GM21737 (cell line): ENCODE results near the gene TRAF3.
A peak's percentile ranks its signal among the peaks of the same experiment; 100 is the strongest.
"Not testable (repeated sequence)": the region's sequence is repeated elsewhere in the genome, so short reads cannot be mapped to it uniquely, and the experiment has no call there.

ENCODE experiments used
- ATAC-seq: cut with Tn5 transposase; IDR thresholded peaks from one replicate; pipeline ENCODE4 v1.9.1; 2021; ENCODE audit warnings: mild to moderate bottlenecking, moderate library complexity; ENCODE audit not compliant: unreplicated experiment

The TRAF3 gene

GRCh38 chr14:102750376-102750775 is 26.9 kb upstream of the TRAF3 start:
- ATAC-seq, result no peak

GRCh38 chr14:102751088-102751487 is 26.2 kb upstream of the TRAF3 start:
- ATAC-seq, result no peak

- no peak for ATAC-seq
These were observed 24.9 kb upstream of the TRAF3 start for GRCh38 chr14:102752239-102752847.

GRCh38 chr14:102754370-102755262 is 22.6 kb upstream of the TRAF3 start:
- no peak for ATAC-seq

DNA sequence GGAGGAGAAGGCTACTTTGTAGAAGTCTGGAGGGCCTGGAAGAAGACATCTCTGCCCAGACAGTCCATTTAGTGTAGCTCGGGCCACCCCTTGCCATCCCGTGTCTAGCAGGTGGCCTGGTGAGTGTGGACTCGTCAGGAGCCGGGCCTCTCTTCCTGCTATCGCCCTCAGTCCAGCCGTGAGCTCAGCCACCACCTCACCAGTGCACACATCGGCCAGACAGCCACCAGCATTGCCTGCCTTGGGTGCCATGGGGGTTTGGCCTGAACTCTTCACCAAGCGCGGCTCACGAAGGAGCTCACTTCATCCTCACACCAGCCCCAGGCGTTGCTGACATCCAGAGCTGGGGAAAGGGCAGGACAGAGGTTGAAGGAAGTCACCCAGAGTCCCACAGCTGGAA is 19.6 kb upstream of the TRAF3 start:
- no peak for ATAC-seq

- ATAC-seq, result no peak
These were observed 19.2 kb upstream of the TRAF3 start for GRCh38 chr14:102758087-102758486.

DNA sequence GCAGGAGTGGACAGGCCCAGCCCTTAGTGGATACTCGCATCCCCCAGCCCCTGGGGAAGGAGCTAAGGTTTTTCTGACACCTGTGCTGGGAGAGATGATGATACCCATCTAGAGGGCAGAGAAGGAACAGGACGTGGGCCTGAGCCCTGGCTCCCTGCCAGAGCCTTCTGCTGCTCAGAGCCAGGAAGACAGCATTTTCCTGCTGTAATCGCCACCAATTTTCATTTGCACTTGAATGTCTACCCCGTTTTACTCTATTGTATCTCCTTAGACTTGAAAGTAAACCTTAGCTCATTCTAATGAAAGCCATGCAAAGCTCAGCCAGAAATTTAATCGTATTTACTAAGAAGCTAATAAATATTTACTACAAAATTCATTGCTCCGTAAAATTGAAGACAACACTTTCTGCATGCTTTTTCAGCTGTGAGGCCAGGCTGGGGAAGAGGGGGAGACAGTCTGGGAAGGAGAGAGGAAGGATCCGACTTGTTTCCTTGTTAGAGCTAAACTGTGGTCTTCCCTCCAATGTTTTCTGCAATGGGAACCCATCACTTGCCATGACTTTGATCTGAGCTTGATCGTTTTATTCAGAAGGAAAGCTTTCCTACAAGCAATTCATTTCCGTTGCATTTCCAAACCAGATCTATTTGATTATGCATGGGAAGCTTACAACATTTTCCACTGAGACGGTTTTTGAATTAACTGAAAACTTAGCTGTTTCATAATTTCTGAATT is 17.6 kb upstream of the TRAF3 start:
- ATAC-seq, result no peak

DNA sequence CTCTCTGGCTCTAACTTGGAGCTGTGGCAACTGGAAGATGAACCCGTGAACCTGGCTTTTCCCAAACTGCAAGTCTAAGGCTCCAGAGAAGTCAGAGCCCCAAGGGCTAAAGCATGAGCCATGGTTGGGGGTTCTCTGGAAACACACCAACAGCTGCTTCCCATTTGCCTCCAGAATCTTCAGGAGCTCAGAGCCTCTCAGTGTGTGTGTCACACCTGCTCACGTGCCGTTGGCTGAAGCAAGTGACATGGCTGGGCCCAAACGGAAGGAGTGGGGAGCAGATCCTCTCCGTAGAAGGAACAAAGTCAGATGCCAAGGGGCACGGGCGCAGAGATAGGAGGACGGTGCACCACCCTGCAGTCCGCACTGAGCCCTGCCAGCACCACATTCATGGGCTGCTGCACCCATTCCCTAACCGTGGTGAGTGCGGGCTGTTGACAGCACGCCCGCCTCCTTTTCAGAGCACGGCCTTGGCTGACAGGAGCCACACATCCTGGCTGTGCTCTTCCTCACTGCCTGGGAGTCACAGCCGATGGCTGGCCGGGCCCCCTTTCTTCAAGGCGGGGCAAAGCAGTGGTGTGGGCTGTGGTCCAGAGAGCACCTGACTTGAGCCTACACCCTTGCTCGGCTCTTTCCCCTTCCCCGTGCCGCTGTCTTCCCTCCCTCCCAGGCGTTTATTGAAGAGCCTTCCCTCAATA is 16.6 kb upstream of the TRAF3 start:
- ATAC-seq, result no peak

DNA sequence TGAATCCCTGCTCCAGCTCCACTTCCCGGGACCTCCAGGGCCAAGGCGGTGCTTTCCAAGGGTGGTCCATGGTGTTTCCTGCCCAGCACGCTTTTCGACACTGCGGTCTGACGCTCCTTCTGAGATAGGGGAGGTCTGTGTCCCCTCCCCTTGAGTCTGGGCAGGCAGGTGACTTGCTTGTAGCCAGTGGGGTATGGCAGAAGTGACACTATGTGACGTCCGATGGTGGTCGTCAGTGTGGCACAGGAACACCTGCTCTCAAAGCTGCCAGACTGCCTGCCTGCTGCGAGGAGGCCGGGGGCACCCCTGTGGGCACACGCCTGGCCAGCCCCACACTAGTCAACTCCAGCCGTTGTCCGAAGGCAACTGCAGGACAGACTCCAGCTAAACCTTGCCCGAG is 16.0 kb upstream of the TRAF3 start:
- ATAC-seq, result no peak

DNA sequence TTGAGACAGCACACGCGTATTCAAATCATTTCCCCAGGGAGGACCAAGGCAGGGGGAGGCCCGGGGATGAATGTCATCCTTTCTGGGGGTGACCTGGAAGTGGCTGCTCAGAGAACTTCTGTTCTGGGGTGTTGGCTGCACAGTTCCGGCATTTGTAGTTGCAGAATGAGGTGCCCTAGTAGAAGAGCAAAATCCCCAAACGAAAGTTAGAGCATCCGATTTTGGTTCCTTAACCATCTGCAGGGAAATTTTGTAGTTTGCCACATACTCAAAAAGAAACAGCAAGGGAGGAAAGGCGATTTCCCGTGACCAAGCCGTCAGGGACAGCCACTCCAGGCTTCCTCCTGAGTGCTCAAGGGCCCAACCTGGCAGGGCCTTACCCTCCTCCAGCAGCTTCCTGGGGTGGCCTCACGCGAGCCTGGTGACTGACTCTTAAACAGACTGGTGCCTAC is 13.0 kb upstream of the TRAF3 start:
- ATAC-seq, result peak; percentile 57

DNA sequence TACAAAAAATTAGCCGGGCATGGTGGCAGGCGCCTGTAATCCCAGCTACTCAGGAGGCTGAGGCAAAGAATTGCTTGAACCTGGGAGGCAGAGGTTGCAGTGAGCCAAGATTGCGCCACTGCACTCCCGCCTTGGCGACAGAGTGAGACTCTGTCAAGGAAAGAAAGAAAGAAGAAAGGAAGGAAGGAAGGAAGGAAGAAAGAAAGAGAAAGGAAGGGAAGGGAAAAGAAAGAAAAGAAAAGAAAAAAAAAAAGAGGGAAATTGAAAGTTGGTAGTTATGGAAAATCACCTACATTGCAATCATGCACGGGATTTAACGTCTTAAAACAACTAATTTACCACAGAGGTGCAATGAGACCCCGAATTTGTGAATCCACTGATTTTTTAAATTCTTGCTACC is 11.5 kb upstream of the TRAF3 start:
- not testable (repeated sequence) for ATAC-seq

DNA sequence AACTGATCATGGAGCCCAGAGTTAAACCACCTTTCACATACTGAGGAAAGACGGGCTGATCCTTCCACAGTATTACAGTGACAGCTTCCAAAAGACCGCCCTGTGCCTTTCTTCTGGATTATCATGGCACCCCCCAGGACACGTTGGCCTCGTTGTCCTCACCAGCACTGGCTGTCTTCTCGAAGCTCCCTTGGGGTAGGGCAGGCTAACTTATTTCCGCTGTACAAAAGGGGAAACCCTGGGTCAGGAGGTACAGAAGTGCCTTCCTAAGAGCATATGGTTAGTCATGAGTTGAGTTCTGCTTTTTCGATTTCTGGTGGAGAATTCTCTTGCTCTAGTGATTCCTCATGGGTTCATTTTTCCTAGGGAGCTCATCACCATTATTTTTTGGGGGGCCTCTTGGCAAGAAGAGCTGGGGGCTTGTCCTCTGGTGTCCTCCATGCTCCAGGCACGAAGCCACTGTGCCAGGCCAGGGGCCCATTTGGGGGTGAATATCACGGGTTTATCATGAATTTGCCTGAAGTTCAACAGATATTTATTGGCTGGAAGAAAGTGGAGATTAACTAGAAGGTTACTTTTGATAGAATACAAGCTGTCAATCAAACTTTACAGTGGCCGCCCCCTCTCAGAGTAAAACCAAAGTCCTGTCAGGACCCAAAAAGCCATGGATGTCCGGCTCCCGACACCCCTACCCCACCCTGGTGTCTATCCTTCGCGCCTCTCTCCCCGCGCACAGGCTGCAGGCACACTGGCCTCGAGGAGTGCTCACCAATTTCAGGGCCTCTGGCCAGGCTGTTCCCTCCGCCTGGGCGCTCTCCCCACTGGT is 8.8 kb upstream of the TRAF3 start:
- ATAC-seq, result peak; percentile 46

DNA sequence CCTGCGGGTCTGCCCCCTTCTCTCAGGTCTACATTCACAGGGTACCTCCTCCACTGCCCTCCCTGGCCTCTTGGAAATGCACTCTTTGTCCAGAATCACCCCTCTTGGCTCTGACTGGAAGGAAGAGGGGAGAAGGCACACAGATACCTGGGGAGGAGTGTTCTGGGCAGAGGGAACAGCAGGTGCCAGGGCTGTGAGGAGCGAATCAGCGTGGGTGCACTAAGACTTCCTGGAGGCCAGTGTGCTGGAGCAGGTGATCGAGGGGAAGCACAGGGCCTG is 8.3 kb upstream of the TRAF3 start:
- ATAC-seq, result no peak

- ATAC-seq, result no peak
These were observed 6.8 kb upstream of the TRAF3 start for GRCh38 chr14:102770147-102771123.

- ATAC-seq, result no peak
These were observed 6.1 kb upstream of the TRAF3 start for GRCh38 chr14:102771144-102771543.

- ATAC-seq, result no peak
These were observed 4.3 kb upstream of the TRAF3 start for GRCh38 chr14:102772781-102773570.

DNA sequence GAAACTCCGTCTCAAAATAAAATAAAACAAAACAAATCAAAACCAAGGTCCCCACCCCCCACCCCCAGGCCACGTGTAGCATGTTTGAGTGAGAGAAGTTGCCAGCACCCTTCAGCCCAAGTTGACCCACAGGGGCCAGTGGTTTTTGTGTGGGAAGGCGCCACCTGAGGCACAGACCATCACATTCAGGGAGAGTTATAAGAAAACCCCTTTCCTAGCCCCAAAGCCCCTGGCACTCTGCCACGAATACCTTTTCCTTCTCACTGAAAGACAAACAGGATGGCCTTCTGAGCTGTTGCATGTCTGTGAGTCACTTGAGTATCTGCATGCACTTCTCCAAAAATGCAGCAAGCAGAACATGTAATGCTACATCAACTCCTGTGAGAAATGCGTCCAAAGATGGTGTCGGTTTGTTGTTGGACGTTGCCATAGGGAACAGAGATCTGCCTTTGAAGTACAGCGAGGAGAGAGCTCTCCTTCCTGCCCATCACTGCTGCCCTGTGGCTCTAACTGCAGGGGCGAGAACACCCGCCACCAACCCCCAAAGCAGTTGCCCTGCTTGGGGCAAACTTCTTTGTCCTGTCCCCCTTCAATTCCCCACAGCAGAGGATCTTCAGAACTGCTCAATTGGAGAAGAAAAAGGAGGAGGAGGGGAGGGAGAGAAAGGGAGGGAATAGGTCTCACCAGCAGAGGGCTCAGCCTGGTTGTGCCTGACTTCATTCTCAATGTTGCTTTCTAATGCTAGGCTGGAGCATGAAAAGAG is 2.7 kb upstream of the TRAF3 start:
- peak; percentile 32 for ATAC-seq
